HEK293T (cell line): Measurements from ENCODE around the gene RFC2.
A peak's percentile ranks its signal among the peaks of the same experiment; 100 is the strongest.

Source experiments
- ARNT ChIP-seq: fragments of 450-650 bp; IDR thresholded peaks from 2 replicates; pipeline ENCODE4 v1.6.1; 2017; ENCODE audit warnings: mild to moderate bottlenecking
- BHLHE40 ChIP-seq: fragments of 450-650 bp; IDR thresholded peaks from 2 replicates; pipeline ENCODE4 v1.6.1; 2016; ENCODE audit warnings: mild to moderate bottlenecking, moderate library complexity, borderline replicate concordance
- ELF4 ChIP-seq: fragments of 450-650 bp; IDR thresholded peaks from 2 replicates; pipeline ENCODE4 v1.6.1; 2017; ENCODE audit warnings: antibody characterized with exemption
- FOXA1 ChIP-seq: fragments of 450-650 bp; IDR thresholded peaks from 2 replicates; pipeline ENCODE4 v1.6.1; 2016; ENCODE audit warnings: mild to moderate bottlenecking
- FOXK2 ChIP-seq: fragments of 450-650 bp; IDR thresholded peaks from 2 replicates; pipeline ENCODE4 v1.6.1; 2016; ENCODE audit warnings: mild to moderate bottlenecking
- FOXM1 ChIP-seq: fragments of 450-650 bp; IDR thresholded peaks from 2 replicates; pipeline ENCODE4 v1.6.1; 2017; ENCODE audit warnings: mild to moderate bottlenecking, borderline replicate concordance
- HDGF ChIP-seq: fragments of 450-650 bp; IDR thresholded peaks from 2 replicates; pipeline ENCODE4 v1.6.1; 2017; ENCODE audit warnings: antibody characterized with exemption, borderline replicate concordance
- LEF1 ChIP-seq: fragments of 450-650 bp; IDR thresholded peaks from 2 replicates; pipeline ENCODE4 v1.6.1; 2017; ENCODE audit warnings: mild to moderate bottlenecking, borderline replicate concordance
- SP1 ChIP-seq: fragments of 450-650 bp; IDR thresholded peaks from 2 replicates; pipeline ENCODE4 v1.6.1; 2017
- TARDBP ChIP-seq: fragments of 450-650 bp; IDR thresholded peaks from 2 replicates; pipeline ENCODE4 v1.6.1; 2016
- ZNF384 ChIP-seq: fragments of 450-650 bp; IDR thresholded peaks from 2 replicates; pipeline ENCODE4 v1.6.1; 2016
- TF ChIP-seq, protein P1 (sequence below): fragments of 450-650 bp; IDR thresholded peaks from 2 replicates; pipeline ENCODE4 v1.6.1; 2016

DNA sequence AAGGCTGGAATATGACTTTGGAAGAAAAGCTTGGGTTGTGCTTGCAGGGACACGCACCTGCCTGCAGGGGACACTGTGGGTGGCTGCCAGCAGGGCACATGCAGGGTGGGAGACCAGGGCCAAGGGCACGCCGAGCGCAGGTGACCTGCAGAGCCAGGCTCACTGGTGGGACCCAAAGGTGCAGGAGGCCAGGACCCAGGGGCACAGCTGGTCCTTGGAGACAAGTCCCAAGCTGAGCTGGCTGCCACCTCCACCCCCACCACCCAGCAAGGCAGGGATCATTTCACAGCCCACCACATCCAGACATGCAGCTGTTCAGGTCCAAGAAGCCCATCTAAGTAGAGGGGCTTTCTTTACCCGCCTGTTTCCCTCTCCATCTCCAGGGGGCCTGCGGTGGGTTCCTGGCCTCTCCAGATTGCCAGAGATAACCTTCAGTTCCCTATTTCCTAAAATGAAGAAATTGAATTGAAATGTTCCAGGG is 21.2 kb upstream of the RFC2 start:
- TF ChIP-seq LEF1 (no peak), ARNT (no peak), FOXK2 (no peak), SP1 (no peak), FOXM1 (no peak), HDGF (0 out of 2 replicates have a peak, but pooled peaks have one; percentile 48), ELF4 (no peak), BHLHE40 (no peak), ZNF384 (no peak), FOXA1 (no peak), TARDBP (no peak)
- TF ChIP-seq, protein P1, sequence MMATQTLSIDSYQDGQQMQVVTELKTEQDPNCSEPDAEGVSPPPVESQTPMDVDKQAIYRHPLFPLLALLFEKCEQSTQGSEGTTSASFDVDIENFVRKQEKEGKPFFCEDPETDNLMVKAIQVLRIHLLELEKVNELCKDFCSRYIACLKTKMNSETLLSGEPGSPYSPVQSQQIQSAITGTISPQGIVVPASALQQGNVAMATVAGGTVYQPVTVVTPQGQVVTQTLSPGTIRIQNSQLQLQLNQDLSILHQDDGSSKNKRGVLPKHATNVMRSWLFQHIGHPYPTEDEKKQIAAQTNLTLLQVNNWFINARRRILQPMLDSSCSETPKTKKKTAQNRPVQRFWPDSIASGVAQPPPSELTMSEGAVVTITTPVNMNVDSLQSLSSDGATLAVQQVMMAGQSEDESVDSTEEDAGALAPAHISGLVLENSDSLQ: no peak
